Lung (tissue), 12 donors: ENCODE data around the gene UGT1A1. TPM values are rescaled to one million over a fixed set of nuclear protein-coding genes. Genes with fewer than 3 reads are reported as not detected.

Experiments used
- ATAC-seq: fragments of 200-7000 bp; cut with Tn5 transposase; one replicate; pipeline ENCODE4 v1.9.1; 2020; ENCODE audit warnings: moderate number of reproducible peaks; ENCODE audit not compliant: insufficient read depth, low FRiP score
- DNase-seq, 3 donors: peaks; one replicate each; pipeline ENCODE4 v3.0.0-alpha.2; 2013 to 2017
- H3K27ac ChIP-seq, 2 donors: one replicate each; pipeline ENCODE4 v1.5.1; 2013; ENCODE audit warnings: mild to moderate bottlenecking in 2 of 2, moderate library complexity in 2 of 2, control low read depth in 1 of 2, inconsistent platforms in 1 of 2, low read depth in 1 of 2, low read length in 1 of 2
- H3K27me3 ChIP-seq, 3 donors: one replicate each; pipeline ENCODE4 v1.5.1; 2013; ENCODE audit warnings: low read length in 2 of 3; ENCODE audit not compliant: control insufficient read depth in 3 of 3, insufficient read depth in 3 of 3
- H3K36me3 ChIP-seq, 4 donors: one replicate each; pipeline ENCODE4 v1.5.1; 2013; ENCODE audit warnings: low read length in 4 of 4, mild to moderate bottlenecking in 1 of 4, moderate library complexity in 1 of 4; ENCODE audit not compliant: control insufficient read depth in 4 of 4, insufficient read depth in 4 of 4
- H3K4me1 ChIP-seq, 5 donors: one replicate each; pipeline ENCODE4 v1.5.1; 2013; ENCODE audit warnings: low read length in 5 of 5, mild to moderate bottlenecking in 2 of 5, moderate library complexity in 1 of 5; ENCODE audit not compliant: control insufficient read depth in 5 of 5, insufficient read depth in 5 of 5
- H3K4me3 ChIP-seq: one replicate; pipeline ENCODE4 v1.5.1; 2013; ENCODE audit warnings: mild to moderate bottlenecking, control low read depth, moderate library complexity
- H3K9ac ChIP-seq, 2 donors: one replicate each; pipeline ENCODE4 v1.5.1; 2013; ENCODE audit warnings: low read length in 2 of 2, control low read depth in 1 of 2; ENCODE audit not compliant: insufficient read depth in 1 of 2
- H3K9me3 ChIP-seq, 4 donors: one replicate each; pipeline ENCODE4 v1.5.1; 2013; ENCODE audit warnings: low read length in 3 of 4, mild to moderate bottlenecking in 1 of 4, moderate library complexity in 1 of 4; ENCODE audit not compliant: control insufficient read depth in 4 of 4, insufficient read depth in 3 of 4
- WGBS, 2 donors: extraction: QIAGEN DNeasy Blood & Tissue Kit; methylation state at CpG; one replicate each; pipeline ENCODE4 v1.1.7; 2013; 5-methylcytosine and 5-hydroxymethylcytosine counted together
- polyA plus RNA-seq, 2 donors: library from polyadenylated mRNA; stranded (reverse); fragments of 200-250 nt; gene quantifications; one replicate each; pipeline ENCODE4 v1.2.1, GENCODE V29; 2013
- total RNA-seq, 2 donors: library from RNA; depleted of rRNA in 1 of 2; stranded (reverse); fragments of >200 nt in 1 of 2; gene quantifications; one replicate each; pipeline ENCODE4 v1.2.1, GENCODE V29; 2014 to 2021
- TF ChIP-seq, protein P1 (sequence below): IDR thresholded peaks from 2 replicates; pipeline ENCODE4 v1.5.1; 2012; ENCODE audit warnings: mild to moderate bottlenecking; ENCODE audit errors: control extremely low read depth, extremely low read depth
- donor health status: control.
- donor health status: control.
- donor health status: Bipolar disorder and iron deficiency.
- donor health status: healthy.
- donor health status: DM: yes; HTN: yes; CAD: no.

UGT1A1 gene
- total and polyA plus RNA-seq, 4 donors: 0.01 to 0.49 (median 0.04) TPM; not detected in 1

DNA sequence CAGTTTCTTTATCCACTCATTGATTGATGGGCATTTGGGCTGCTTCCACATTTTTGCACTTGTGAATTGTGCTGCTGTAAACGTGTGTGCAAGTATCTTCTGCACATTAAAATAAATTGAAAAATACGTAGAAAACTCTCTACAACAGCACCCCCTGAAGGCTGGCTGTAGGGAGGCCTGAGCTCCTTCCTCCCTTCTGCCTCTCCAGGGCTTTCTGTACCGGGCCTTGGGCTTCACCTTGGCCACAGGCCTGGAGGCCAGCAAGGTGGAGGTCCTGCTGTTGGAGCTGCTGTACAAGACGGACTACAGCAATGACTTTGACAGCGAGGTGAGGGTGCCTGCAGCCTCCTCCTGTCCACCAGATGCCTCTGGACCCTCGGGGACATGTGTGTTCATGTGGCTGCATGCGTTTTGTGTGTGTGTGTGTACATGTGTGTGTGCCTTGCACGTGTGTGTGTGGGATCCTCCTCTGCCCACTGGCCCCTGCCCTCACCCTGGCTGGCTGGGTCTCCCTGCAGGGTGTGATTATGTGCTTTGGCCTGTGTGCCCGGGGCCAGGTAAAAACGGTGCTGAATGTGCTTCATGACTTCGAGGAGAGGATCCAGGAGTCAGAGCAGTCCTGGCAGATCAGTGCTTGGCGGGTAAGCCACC lies 47.3 kb downstream of the UGT1A1 start:
- H3K4me1 ChIP-seq: no peaks in the 10 kb centered on the region
- no peaks in the 10 kb centered on the region for H3K27me3 ChIP-seq
- no peak overlapping the region for H3K9ac ChIP-seq
- peaks cover 0 to 2% (median 0%) of the 10 kb centered on the region in 4 donors for H3K9me3 ChIP-seq
- no peak for DNase-seq
- WGBS, 2 donors: 73 to 77% methylated on average over 12 of the region's 12 CpGs
- H3K27ac ChIP-seq: no peak overlapping the region
- no peak overlapping the region for H3K4me3 ChIP-seq
- ATAC-seq: no peak
- no peaks in the 10 kb centered on the region for H3K36me3 ChIP-seq
- TF ChIP-seq, protein P1, sequence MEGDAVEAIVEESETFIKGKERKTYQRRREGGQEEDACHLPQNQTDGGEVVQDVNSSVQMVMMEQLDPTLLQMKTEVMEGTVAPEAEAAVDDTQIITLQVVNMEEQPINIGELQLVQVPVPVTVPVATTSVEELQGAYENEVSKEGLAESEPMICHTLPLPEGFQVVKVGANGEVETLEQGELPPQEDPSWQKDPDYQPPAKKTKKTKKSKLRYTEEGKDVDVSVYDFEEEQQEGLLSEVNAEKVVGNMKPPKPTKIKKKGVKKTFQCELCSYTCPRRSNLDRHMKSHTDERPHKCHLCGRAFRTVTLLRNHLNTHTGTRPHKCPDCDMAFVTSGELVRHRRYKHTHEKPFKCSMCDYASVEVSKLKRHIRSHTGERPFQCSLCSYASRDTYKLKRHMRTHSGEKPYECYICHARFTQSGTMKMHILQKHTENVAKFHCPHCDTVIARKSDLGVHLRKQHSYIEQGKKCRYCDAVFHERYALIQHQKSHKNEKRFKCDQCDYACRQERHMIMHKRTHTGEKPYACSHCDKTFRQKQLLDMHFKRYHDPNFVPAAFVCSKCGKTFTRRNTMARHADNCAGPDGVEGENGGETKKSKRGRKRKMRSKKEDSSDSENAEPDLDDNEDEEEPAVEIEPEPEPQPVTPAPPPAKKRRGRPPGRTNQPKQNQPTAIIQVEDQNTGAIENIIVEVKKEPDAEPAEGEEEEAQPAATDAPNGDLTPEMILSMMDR: no peak

DNA sequence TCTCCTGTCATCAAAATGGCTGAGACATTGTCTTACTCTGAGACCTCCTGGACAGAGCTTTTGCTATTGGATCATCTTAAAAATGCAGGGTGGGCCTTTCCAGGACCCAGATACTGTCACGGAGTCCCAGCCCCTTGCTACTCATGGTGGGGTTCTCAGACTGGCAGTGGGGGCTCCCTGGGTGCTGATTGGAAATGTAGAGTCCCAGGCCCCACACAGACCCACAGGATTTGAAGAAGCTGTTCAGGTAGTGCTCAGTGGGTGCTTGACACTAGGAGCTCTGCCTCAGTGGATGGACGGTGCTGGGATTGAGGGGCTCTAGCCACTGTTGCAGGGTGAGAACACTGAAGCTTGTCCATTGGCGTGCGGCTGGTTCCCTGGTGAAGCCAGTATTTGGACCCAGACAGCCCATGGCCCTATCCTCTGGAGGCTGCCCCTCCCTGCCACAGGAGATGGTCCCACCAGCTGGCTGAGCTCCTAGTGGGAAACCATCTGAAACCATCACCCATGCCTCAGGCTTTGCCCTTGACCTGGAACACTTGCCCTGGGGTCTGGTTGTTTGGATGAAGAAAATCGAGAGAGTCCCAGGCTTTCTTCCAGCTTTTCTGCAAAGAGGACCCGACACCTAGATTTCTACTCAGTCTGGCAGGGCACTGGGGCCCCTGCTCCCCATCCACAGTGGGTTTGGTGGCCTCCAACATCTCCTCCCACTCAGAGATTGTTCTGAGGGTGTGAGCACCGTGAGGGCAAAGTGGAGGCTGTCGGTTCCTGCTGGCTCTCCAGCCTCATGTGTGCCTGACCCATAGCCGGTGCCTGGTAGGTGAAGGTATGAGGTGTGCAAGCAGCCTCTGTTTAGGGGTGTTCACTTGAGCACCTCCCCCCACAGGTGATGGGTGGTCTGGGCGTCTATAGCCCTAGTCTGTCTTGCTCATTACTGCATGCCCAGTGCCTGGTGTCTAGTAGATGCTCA lies 48.2 kb downstream of the UGT1A1 start:
- TF ChIP-seq, protein P1: no peak
- DNase-seq: no peak
- no peak overlapping the region for H3K9ac ChIP-seq
- WGBS, 2 donors: 80 to 84% methylated on average over 10 of the region's 10 CpGs
- no peak for ATAC-seq
- H3K4me3 ChIP-seq: no peak overlapping the region
- no peak overlapping the region for H3K27ac ChIP-seq
- no peaks in the 10 kb centered on the region for H3K27me3 ChIP-seq
- H3K4me1 ChIP-seq: no peaks in the 10 kb centered on the region
- H3K36me3 ChIP-seq: no peaks in the 10 kb centered on the region
- H3K9me3 ChIP-seq: peaks cover 0 to 2% (median 0%) of the 10 kb centered on the region in 4 donors

DNA sequence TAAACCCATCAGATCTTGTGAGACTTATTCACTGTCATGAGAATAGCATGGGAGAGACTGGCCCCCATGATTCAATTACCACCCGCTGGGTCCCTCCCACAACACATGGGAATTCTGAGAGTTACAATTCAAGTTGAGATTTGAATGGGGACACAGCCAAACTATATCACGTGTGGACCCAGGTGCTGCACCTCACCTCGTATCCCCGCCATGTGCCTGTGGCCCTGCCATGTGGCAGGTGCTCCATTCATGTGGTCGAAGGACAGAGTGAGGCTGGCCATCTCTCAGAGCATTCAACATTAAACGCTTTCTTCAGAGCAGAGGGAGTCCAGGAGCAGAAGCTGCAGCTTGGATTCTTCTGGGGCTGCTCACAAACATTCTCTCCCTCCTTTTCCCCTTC lies 50.3 kb downstream of the UGT1A1 start:
- 91 to 92% methylated on average over 6 of the region's 6 CpGs for WGBS, 2 donors
- DNase-seq (no peak), ATAC-seq (no peak)
- Histone ChIP-seq H3K27me3 (no peaks in the 10 kb centered on the region), H3K4me1 (no peaks in the 10 kb centered on the region), H3K9me3 (peaks cover 0 to 2% (median 0%) of the 10 kb centered on the region in 4 donors), H3K9ac (no peak overlapping the region), H3K36me3 (no peaks in the 10 kb centered on the region), H3K27ac (no peak overlapping the region), H3K4me3 (no peak overlapping the region)
- TF ChIP-seq, protein P1: no peak
